Thymus (tissue), 14 donors: Measurements from ENCODE around the gene ZFYVE16. TPM values are rescaled to one million over a fixed set of nuclear protein-coding genes. Genes with fewer than 3 reads are reported as not detected.

Experiments used
- DNase-seq, 9 donors: peaks; one replicate each; pipeline ENCODE4 v3.0.0-alpha.2; 2013; ENCODE audit warnings: low spot score in 9 of 9, low read depth in 6 of 9, missing footprints in 1 of 9
- H3K27ac ChIP-seq, 2 donors: one replicate each; pipeline ENCODE4 v1.5.1; 2013; ENCODE audit warnings: control low read depth in 1 of 2, low read depth in 1 of 2, low read length in 1 of 2, mild to moderate bottlenecking in 1 of 2, moderate library complexity in 1 of 2
- H3K27me3 ChIP-seq, 2 donors: one replicate each; pipeline ENCODE4 v1.5.1; 2013; ENCODE audit warnings: low read length in 1 of 2; ENCODE audit not compliant: control insufficient read depth in 2 of 2, insufficient read depth in 1 of 2
- H3K36me3 ChIP-seq, 2 donors: one replicate each; pipeline ENCODE4 v1.5.1; 2013; ENCODE audit warnings: low read length in 1 of 2, mild to moderate bottlenecking in 1 of 2, moderate library complexity in 1 of 2; ENCODE audit not compliant: control insufficient read depth in 2 of 2, insufficient read depth in 2 of 2
- H3K4me1 ChIP-seq, 2 donors: one replicate each; pipeline ENCODE4 v1.5.1; 2013; ENCODE audit warnings: low read length in 2 of 2; ENCODE audit not compliant: control insufficient read depth in 2 of 2, insufficient read depth in 2 of 2
- H3K4me3 ChIP-seq, 2 donors: one replicate each; pipeline ENCODE4 v1.5.1; 2013; ENCODE audit warnings: low read length in 2 of 2, control low read depth in 1 of 2, mild to moderate bottlenecking in 1 of 2
- H3K9me3 ChIP-seq, 2 donors: one replicate each; pipeline ENCODE4 v1.5.1; 2013; ENCODE audit warnings: low read length in 1 of 2, mild to moderate bottlenecking in 1 of 2; ENCODE audit not compliant: control insufficient read depth in 2 of 2, insufficient read depth in 1 of 2
- WGBS: extraction: QIAGEN DNeasy Blood & Tissue Kit; methylation state at CpG from one replicate; pipeline ENCODE4 v1.1.7; 2013; 5-methylcytosine and 5-hydroxymethylcytosine counted together
- long read RNA-seq, 10 donors: transcript quantifications; one replicate each; lab custom pipeline, GENCODE V29; 2026
- polyA plus RNA-seq: library from polyadenylated mRNA; stranded (reverse); fragments of 200-250 nt; gene quantifications from one replicate; pipeline ENCODE4 v1.2.3, GENCODE V29; 2013
- total RNA-seq: library from RNA; stranded (reverse); fragments of 120-200 nt; gene quantifications from one replicate; pipeline ENCODE4 v1.2.4, GENCODE V29; 2013
- donor health status: healthy.

Gene ZFYVE16
- total RNA-seq (14.4 TPM), polyA plus RNA-seq (23.3 TPM)
- long read RNA-seq, donor 1 = 0 reads
- long read RNA-seq, donor 2 = 0 reads
- long read RNA-seq, donor 3, partial matches to known transcripts = 0 of 2 reads
- long read RNA-seq, donor 3, other reads (novel, unspliced or antisense) = 0 of 2 reads
- long read RNA-seq, donor 4 = 0 reads
- long read RNA-seq, donor 5, partial matches to known transcripts = 7 of 8 reads
- long read RNA-seq, donor 5, other reads (novel, unspliced or antisense) = 0 of 8 reads
- long read RNA-seq, donor 6, partial matches to known transcripts = 6 of 6 reads
- long read RNA-seq, donor 6, other reads (novel, unspliced or antisense) = 0 of 6 reads
- long read RNA-seq, donor 7 = 0 reads
- long read RNA-seq, donor 8 = 0 reads
- long read RNA-seq, donor 9, full-length matches to known transcripts = 1 of 1 reads
- long read RNA-seq, donor 9, partial matches to known transcripts = 0 of 1 reads
- long read RNA-seq, donor 9, other reads (novel, unspliced or antisense) = 0 of 1 reads
- long read RNA-seq, donor 10 = 0 reads

GRCh38 chr5:80407735-80408483, at the start of gene ZFYVE16:
ZFYVE16 (plus strand) TSS chr5:80408064; CDS start chr5:80434148, 26,084 bp downstream.
- Histone ChIP-seq H3K27ac (peak within 1 kb of the TSS; percentile 94 to 98), H3K27me3 (peaks cover 0 to 7% of the 10 kb centered on the region in 2 donors), H3K4me3 (peak within 1 kb of the TSS; percentile 95), H3K4me1 (peaks cover 5% of the 10 kb centered on the region in 2 donors), H3K36me3 (no peaks in the 10 kb centered on the region), H3K9me3 (no peaks in the 10 kb centered on the region)
- peak; percentile 91 to 98 (median 95) for DNase-seq
- under 1% methylated on average over 66 of the region's 66 CpGs for WGBS

- no peak overlapping the region for H3K27ac ChIP-seq
- no peak for DNase-seq
- no peaks in the 10 kb centered on the region for H3K4me1 ChIP-seq
- no peaks in the 10 kb centered on the region for H3K9me3 ChIP-seq
- H3K27me3 ChIP-seq = no peaks in the 10 kb centered on the region
- H3K36me3 ChIP-seq = no peaks in the 10 kb centered on the region
- H3K4me3 ChIP-seq = no peak overlapping the region
These were observed 46.9 kb upstream of the ZFYVE16 start for GRCh38 chr5:80360914-80361444.

GRCh38 chr5:80364892-80365291, 43.0 kb upstream of the ZFYVE16 start:
- H3K9me3 ChIP-seq = no peaks in the 10 kb centered on the region
- no peak overlapping the region for H3K4me3 ChIP-seq
- H3K36me3 ChIP-seq = no peaks in the 10 kb centered on the region
- no peaks in the 10 kb centered on the region for H3K4me1 ChIP-seq
- 95% methylated on average over 6 of the region's 6 CpGs for WGBS
- H3K27me3 ChIP-seq = no peaks in the 10 kb centered on the region
- no peak overlapping the region for H3K27ac ChIP-seq
- no peak for DNase-seq

- DNase-seq = no peak
- Histone ChIP-seq H3K9me3 (peaks cover 0 to 7% of the 10 kb centered on the region in 2 donors), H3K36me3 (no peaks in the 10 kb centered on the region), H3K4me1 (no peaks in the 10 kb centered on the region), H3K4me3 (no peak overlapping the region), H3K27me3 (no peaks in the 10 kb centered on the region), H3K27ac (no peak overlapping the region)
- 91% methylated on average over 4 of the region's 4 CpGs for WGBS
These were observed 39.0 kb upstream of the ZFYVE16 start for GRCh38 chr5:80368661-80369480.

- no peak overlapping the region for H3K4me3 ChIP-seq
- peaks cover 0 to 7% of the 10 kb centered on the region in 2 donors for H3K9me3 ChIP-seq
- no peak overlapping the region for H3K27ac ChIP-seq
- DNase-seq = no peak
- H3K27me3 ChIP-seq = no peaks in the 10 kb centered on the region
- WGBS = 95% methylated on average over 8 of the region's 8 CpGs
- H3K4me1 ChIP-seq = no peaks in the 10 kb centered on the region
- H3K36me3 ChIP-seq = no peaks in the 10 kb centered on the region
These were observed 38.3 kb upstream of the ZFYVE16 start for GRCh38 chr5:80369521-80369920.

- DNase-seq = no peak
- Histone ChIP-seq H3K4me1 (no peaks in the 10 kb centered on the region), H3K9me3 (peaks cover 0 to 7% of the 10 kb centered on the region in 2 donors), H3K27me3 (no peaks in the 10 kb centered on the region), H3K27ac (no peak overlapping the region), H3K4me3 (no peak overlapping the region), H3K36me3 (no peaks in the 10 kb centered on the region)
- 86% methylated on average over 1 of the region's 1 CpG for WGBS
These were observed 37.5 kb upstream of the ZFYVE16 start for GRCh38 chr5:80370390-80370789.

- peaks cover 0 to 7% of the 10 kb centered on the region in 2 donors for H3K9me3 ChIP-seq
- no peak for DNase-seq
- H3K27me3 ChIP-seq = no peaks in the 10 kb centered on the region
- H3K4me1 ChIP-seq = no peaks in the 10 kb centered on the region
- H3K4me3 ChIP-seq = no peak overlapping the region
- H3K36me3 ChIP-seq = no peaks in the 10 kb centered on the region
- 100% methylated on average over 1 of the region's 1 CpG for WGBS
- no peak overlapping the region for H3K27ac ChIP-seq
These were observed 35.1 kb upstream of the ZFYVE16 start for GRCh38 chr5:80372780-80373179.

GRCh38 chr5:80374188-80374587, 33.7 kb upstream of the ZFYVE16 start:
- over 99% methylated on average over 3 of the region's 3 CpGs for WGBS
- no peak overlapping the region for H3K4me3 ChIP-seq

More at GRCh38 chr5:80374188-80374587, 33.7 kb upstream of the ZFYVE16 start:
- no peak for DNase-seq
- Histone ChIP-seq H3K9me3 (peaks cover 0 to 7% of the 10 kb centered on the region in 2 donors), H3K27me3 (no peaks in the 10 kb centered on the region), H3K36me3 (no peaks in the 10 kb centered on the region), H3K4me1 (no peaks in the 10 kb centered on the region), H3K27ac (no peak overlapping the region)
